HepG2 (cell line): ENCODE data around the gene ABHD1. TPM values are rescaled to one million over a fixed set of nuclear protein-coding genes. Genes with fewer than 3 reads are reported as not detected.
A peak's percentile ranks its signal among the peaks of the same experiment; 100 is the strongest.

Experiments
- AKAP8 ChIP-seq: sonication (generic); formaldehyde crosslinking; IDR thresholded peaks from 2 replicates; pipeline ENCODE4 v1.5.1; 2020; ENCODE audit warnings: mild to moderate bottlenecking, missing genetic modification reagents
- ARID3A ChIP-seq: IDR thresholded peaks from 2 replicates; pipeline ENCODE4 v1.6.1; 2012; ENCODE audit warnings: low read depth, low read length, improper control_type of control experiment
- ARID4A ChIP-seq: sonication (generic); formaldehyde crosslinking; IDR thresholded peaks from 2 replicates; pipeline ENCODE4 v1.5.0; 2020; ENCODE audit warnings: mild to moderate bottlenecking, missing genetic modification reagents, borderline replicate concordance
- BRCA1 ChIP-seq: sonication (generic); formaldehyde crosslinking; IDR thresholded peaks from 2 replicates; pipeline ENCODE4 v1.4.0; 2020; ENCODE audit warnings: missing genetic modification reagents
- IKZF1 ChIP-seq: fragments of 450-650 bp; IDR thresholded peaks from 2 replicates; pipeline ENCODE4 v1.7.1; 2016
- IKZF4 ChIP-seq: sonication (generic); formaldehyde crosslinking; IDR thresholded peaks from 2 replicates; pipeline ENCODE4 v1.5.1; 2020; ENCODE audit warnings: borderline replicate concordance, mild to moderate bottlenecking, low read depth, missing genetic modification reagents; ENCODE audit errors: not compliant biosample characterization
- MEF2D ChIP-seq: sonication (generic); formaldehyde crosslinking; IDR thresholded peaks from 2 replicates; pipeline ENCODE4 v1.5.1; 2020; ENCODE audit warnings: mild to moderate bottlenecking, missing genetic modification reagents
- POGK ChIP-seq: sonication (generic); formaldehyde crosslinking; conservative IDR thresholded peaks from 2 replicates; pipeline ENCODE4 v1.8.0; 2022; ENCODE audit warnings: mild to moderate bottlenecking, moderate library complexity, missing genetic modification reagents
- SNRNP70 ChIP-seq: fragments of 200-400 bp; formaldehyde crosslinking; IDR thresholded peaks from 2 replicates; pipeline ENCODE4 v1.6.1; 2017; ENCODE audit warnings: mild to moderate bottlenecking, low read depth, low read length, moderate library complexity
- TAF1 ChIP-seq: sonication (generic); formaldehyde crosslinking; IDR thresholded peaks from 2 replicates; pipeline ENCODE4 v1.4.0; 2020; ENCODE audit warnings: missing genetic modification reagents
- ZMYM2 ChIP-seq: sonication (generic); formaldehyde crosslinking; IDR thresholded peaks from 2 replicates; pipeline ENCODE4 v1.8.0; 2022; ENCODE audit warnings: mild to moderate bottlenecking, missing genetic modification reagents
- ZNF264 ChIP-seq: sonication (generic); formaldehyde crosslinking; IDR thresholded peaks from 2 replicates; pipeline ENCODE4 v1.4.0; 2020; ENCODE audit warnings: missing genetic modification reagents
- ZNF337 ChIP-seq: sonication (generic); formaldehyde crosslinking; IDR thresholded peaks from 2 replicates; pipeline ENCODE4 v1.5.1; 2020; ENCODE audit warnings: missing genetic modification reagents, low read depth, mild to moderate bottlenecking, borderline replicate concordance
- ZNF577 ChIP-seq: sonication (generic); formaldehyde crosslinking; IDR thresholded peaks from 2 replicates; pipeline ENCODE4 v1.4.0; 2020; ENCODE audit warnings: mild to moderate bottlenecking, low read depth, missing genetic modification reagents, borderline replicate concordance
- ZUFSP ChIP-seq: sonication (generic); formaldehyde crosslinking; IDR thresholded peaks from 2 replicates; pipeline ENCODE4 v1.9.0; 2021; ENCODE audit warnings: missing genetic modification reagents, mild to moderate bottlenecking, borderline replicate concordance
- polyA plus RNA-seq, 8 experiments: library from polyadenylated mRNA; depleted of rRNA in 3 of 8; stranded (reverse) in 7 of 8; unstranded in 1 of 8; fragments of >200 nt; fragmentation: Illumina TruSeq in 4 of 8; extraction: Trizol in 4 of 8; gene quantifications; 2 replicates each; pipeline versions ENCODE4 v1.2.1 to v1.2.3, GENCODE V29; 2011 to 2016; ENCODE audit warnings: low read depth in 4 of 8, missing spikeins in 1 of 8, mixed read lengths in 1 of 8; ENCODE audit not compliant: insufficient read depth in 1 of 8
- total RNA-seq, 5 experiments: library from RNA; depleted of rRNA; stranded (reverse); fragments of >200 nt; fragmentation: Illumina TruSeq; extraction: Trizol; gene quantifications; 2 replicates each; pipeline ENCODE4 v1.2.3, GENCODE V29; 2016; ENCODE audit warnings: low read depth in 1 of 5
- TF ChIP-seq, protein P1 (sequence below): sonication (generic); formaldehyde crosslinking; conservative IDR thresholded peaks from 2 replicates; pipeline ENCODE4 v1.8.0; 2022; ENCODE audit warnings: missing genetic modification reagents

Gene ABHD1
- total and polyA plus RNA-seq, 2 of the 13 experiments (the other 11 are each of a cell fraction or from before 2014, with no cell fraction given) = 0.04 to 0.81 TPM

DNA sequence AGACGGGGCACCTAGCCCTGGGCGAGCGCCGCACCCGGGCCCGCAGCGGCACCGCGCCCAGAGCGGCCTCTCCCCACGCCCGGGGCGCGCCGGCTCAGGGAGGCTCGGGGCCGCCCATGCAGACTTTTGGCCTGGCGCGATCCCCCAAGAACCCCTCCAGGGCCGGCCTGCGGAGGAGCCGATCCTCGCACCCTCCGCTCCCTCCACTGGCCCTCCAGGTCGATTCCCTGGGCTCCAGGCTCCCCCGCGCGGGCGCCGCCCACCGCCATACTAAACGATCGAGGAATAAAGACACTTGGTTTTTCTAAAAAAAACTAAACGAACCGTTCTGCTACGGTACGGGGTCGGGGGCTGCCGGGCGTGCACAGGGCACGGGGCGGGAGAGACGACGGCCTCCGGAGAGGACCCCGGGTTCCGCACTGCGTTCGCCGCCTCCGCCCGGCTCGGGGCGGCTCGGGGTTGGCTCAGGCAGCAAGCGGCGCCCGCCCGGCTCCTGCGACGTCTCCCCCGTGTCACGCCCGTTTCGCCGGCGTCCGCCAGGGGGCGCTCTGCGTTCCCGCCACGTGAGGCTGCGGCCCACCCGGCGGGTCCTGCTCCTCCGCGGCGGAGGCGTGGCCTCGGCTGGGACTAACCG, 37.4 kb upstream of the ABHD1 start (continued):
- TF ChIP-seq ZMYM2 (CRISPR knock-in tag) = no peak
- no peak for TF ChIP-seq IKZF1
- peak; percentile 90 for TF ChIP-seq AKAP8
- 0 out of 2 replicates have a peak, but pooled peaks have one; percentile 50 for TF ChIP-seq ZNF577 (CRISPR knock-in tag)
- no peak for TF ChIP-seq ZUFSP
- TF ChIP-seq SNRNP70 = no peak
- no peak for TF ChIP-seq ZNF337
- 0 out of 2 replicates have a peak, but pooled peaks have one; percentile 1 for TF ChIP-seq ARID3A
- no peak; the same call in 1 of the 2 replicates for TF ChIP-seq TAF1
- TF ChIP-seq IKZF4 (CRISPR knock-in tag) = peak; percentile 22
- peak; percentile 93; the same call in 1 of the 2 replicates for TF ChIP-seq POGK (CRISPR knock-in tag)
- no peak for TF ChIP-seq ZNF264 (CRISPR knock-in tag)
- no peak; the same call in 1 of the 2 replicates for TF ChIP-seq ARID4A (CRISPR knock-in tag)
- no peak for TF ChIP-seq BRCA1 (CRISPR knock-in tag)
- TF ChIP-seq, protein P1, sequence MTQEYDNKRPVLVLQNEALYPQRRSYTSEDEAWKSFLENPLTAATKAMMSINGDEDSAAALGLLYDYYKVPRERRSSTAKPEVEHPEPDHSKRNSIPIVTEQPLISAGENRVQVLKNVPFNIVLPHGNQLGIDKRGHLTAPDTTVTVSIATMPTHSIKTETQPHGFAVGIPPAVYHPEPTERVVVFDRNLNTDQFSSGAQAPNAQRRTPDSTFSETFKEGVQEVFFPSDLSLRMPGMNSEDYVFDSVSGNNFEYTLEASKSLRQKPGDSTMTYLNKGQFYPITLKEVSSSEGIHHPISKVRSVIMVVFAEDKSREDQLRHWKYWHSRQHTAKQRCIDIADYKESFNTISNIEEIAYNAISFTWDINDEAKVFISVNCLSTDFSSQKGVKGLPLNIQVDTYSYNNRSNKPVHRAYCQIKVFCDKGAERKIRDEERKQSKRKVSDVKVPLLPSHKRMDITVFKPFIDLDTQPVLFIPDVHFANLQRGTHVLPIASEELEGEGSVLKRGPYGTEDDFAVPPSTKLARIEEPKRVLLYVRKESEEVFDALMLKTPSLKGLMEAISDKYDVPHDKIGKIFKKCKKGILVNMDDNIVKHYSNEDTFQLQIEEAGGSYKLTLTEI = no peak
- no peak for TF ChIP-seq MEF2D (CRISPR knock-in tag)
